NCI-H446 (cell line): ENCODE measurements around the gene TINAGL1.
A peak's percentile ranks its signal among the peaks of the same experiment; 100 is the strongest.

Experiments used
- DNase-seq, 2 experiments: peaks; one replicate each; lab custom pipeline; 2025; lab: John Stamatoyannopoulos, UW

TINAGL1 gene

DNA sequence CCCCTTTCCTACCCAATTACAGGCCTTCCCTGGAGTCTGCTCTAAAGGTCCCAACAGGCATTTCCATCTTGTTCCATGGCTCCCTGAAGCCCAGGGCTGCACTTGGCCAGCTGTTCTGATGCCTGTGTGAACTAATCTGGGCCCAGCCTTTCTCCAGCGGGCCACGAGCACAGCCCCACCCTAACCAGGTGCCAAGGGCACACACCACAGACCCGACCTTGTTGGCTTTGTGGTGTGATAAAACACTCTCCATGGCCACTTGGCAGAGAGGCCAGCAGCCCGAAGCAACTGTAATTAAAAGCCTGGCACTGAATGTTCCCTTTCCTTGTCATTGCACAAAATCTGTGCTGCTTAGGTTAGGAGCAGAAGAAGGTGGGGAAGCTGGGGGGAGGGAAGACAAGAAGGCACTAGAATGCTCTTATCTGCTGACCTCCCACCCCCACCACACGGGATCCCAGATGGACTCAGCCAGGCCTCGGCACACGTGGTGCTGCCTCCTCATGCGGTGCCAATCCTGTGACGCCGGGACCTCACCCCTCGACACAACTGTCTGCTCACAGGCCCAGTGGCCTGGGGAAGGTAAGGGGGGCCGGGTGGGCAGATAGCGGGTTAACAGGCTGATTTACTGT lies 51.1 kb downstream of the TINAGL1 start:
- peak; percentile 81 to 87 for DNase-seq

DNA sequence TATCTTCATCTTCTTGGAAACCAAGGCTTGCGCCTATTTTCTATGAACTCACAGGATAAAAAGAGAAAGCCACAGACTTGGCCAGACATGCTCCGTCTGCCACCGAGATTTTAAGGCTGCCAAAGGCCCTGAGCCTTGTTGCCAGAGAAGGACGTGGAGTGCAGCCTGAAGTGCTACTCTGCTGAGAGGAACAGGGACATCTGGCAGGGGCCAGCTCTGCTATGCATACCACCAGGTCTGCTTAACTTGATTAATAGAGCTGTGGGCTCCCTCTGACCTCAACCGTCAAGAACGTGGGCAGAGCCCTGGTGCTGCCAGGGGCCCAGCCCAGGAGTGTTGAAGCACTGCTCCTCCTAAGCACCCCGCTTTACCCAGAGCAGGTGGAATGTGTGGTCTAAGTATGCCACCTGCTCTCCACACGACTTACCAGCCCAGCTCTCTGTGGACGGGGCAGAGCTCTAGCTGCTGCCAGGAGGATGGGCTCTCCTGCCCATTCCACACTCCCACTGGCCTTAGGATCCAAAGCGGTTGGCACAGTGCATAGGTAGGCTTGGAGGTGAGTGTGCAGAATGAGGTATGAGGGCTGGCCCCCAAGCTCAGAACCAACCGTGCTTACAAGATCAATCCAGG lies 51.7 kb downstream of the TINAGL1 start:
- peak; percentile 91 to 96 for DNase-seq

DNA sequence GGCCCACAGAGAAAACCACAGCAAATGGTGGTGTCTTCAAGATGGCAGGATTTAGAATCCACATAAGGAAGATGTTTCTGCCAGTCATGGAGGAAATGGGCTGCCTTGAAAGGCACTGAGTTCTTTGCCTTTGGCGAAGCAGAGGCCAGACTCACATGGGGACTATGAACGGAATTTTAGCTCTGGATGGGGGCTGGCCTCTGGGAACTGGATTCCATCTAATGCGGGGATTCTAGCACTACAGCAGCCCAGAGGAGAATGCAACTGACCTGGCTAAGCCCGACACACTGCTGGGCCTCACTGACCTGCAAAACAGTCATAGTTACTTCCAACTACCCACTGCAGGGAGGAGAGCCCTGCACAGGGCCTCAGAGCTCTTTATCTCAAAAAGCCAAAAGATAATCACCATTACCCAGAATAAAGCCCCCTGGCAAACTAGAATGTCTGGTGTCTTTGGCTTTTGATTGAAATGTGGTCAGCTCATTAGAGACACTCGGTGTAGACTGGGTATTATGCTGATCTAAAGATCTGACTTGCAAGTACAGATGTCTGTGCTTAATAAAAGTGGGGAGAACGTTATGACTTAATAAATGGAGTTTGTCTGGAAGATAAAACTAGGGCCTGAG lies 52.7 kb downstream of the TINAGL1 start:
- DNase-seq: no peak

DNA sequence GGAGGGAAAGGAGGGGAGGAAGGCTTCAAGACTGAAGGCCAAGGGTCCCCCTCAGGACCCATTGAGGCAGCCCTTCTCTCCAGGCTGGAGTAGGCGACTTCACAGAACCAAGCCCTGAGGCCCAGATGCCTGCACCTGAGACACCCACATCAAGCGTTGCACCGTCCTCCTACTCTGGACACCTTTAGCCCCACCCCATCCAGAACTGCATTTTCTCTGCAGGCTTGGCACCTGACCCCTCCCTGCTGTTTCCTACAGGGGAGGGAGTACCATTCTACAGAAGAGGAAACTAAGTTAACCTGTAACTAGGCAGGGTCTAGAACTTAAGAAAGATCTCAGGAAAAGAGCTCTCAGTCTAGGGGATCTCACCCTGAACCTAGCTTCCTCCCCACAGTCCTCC lies 56.3 kb downstream of the TINAGL1 start:
- no peak for DNase-seq

DNA sequence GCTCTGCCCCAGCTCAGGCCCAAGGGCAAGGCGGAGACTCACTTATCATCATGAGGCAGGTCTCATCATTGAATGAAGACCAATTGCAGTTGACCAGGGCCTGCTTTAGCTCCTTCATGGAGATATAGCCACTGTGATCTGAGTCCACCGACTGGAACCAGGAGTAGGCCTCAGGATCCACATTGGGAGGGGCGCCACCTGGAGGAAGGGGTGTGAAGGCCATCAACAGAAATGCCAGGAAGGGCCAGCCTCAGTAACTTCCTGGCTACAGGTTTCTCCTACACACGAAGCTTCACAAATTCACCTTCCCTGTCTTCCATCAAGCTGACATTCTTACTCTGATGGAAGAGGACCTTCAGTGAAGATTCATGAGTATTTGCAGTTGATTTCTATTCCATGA lies 56.8 kb downstream of the TINAGL1 start:
- DNase-seq: peak in 1 of 2 experiments; percentile 23
